ENCODE data around the gene REEP5. TPM values are rescaled to one million over a fixed set of nuclear protein-coding genes. Genes with fewer than 3 reads are reported as not detected.
"Not testable (repeated sequence)": the region's sequence is repeated elsewhere in the genome, so short reads cannot be mapped to it uniquely, and the experiment has no call there.

Gene REEP5
- total RNA-seq, 2 donors from 2014 or later: 51.0 to 63.8 TPM

DNA sequence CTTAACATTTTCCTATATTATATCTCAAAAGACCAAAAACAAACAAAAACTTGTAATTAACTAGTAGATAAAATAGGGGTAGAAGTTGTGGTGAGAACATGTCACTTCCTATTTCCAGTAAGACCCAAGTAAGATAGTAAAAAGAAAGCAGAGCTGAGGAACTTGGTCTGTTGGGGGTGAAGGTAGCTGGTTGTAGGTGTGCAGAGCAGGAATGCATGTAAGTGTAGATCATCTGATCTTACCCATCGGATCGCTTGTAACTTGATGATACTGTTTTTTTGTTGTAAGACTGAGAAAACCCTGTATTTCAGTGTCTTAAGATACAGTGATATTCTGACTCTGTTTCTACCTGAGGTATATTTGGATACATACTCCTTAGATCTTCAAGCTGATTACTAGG, 55.3 kb downstream of the REEP5 start:
- H3K27ac Mint-ChIP-seq: peak overlapping the region; percentile 92
- peak overlapping the region in 1 of 2 donors; percentile 41 for H3K4me3 Mint-ChIP-seq
- no peaks in the 10 kb centered on the region for H3K9me3 Mint-ChIP-seq
- peaks cover 6 to 40% of the 10 kb centered on the region in 2 donors for H3K36me3 Mint-ChIP-seq (ENCODE audit: insufficient read depth in 2 of 2)
- peak; percentile 51 to 53 for ATAC-seq (replicated peaks in 1 of 2)
- no peak for DNase-seq
- H3K27me3 Mint-ChIP-seq (ENCODE audit: low read depth): no peaks in the 10 kb centered on the region
- H3K4me1 Mint-ChIP-seq (ENCODE audit: low read depth): peaks cover 62% of the 10 kb centered on the region

GRCh38 chr5:112865128-112865527, 56.9 kb downstream of the REEP5 start:
- Mint-ChIP-seq H3K4me3 (no peak overlapping the region), H3K9me3 (no peaks in the 10 kb centered on the region), H3K27me3 (ENCODE audit: low read depth) (no peaks in the 10 kb centered on the region), H3K4me1 (ENCODE audit: low read depth) (peaks cover 65% of the 10 kb centered on the region), H3K27ac (no peak overlapping the region), H3K36me3 (ENCODE audit: insufficient read depth in 2 of 2) (peaks cover 8 to 43% of the 10 kb centered on the region in 2 donors)
- DNase-seq (no peak), ATAC-seq (replicated peaks in 1 of 2) (no peak)

DNA sequence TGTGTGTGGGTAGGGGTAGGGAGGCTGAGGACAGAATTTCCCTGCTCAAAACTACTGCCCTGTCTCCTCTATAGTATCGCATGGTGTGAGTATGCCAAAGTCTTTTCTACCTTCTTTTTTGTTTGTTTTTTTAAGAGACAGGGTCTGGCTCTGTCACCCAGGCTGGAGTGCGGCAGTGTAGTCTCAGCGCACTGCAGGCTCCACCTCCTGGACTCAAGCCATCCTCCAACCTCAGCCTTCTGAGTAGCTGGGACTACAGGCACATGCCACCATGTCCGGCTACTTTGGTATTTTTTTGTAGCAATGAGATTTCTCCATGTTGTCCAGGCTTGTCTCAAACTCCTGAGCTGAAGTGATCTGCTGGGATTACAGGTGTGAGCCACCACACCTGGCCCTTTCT, 58.5 kb downstream of the REEP5 start:
- Mint-ChIP-seq H3K4me3 (peak overlapping the region; percentile 36 to 62), H3K36me3 (ENCODE audit: insufficient read depth in 2 of 2) (peaks cover 5 to 36% of the 10 kb centered on the region in 2 donors), H3K9me3 (no peaks in the 10 kb centered on the region), H3K27ac (peak overlapping the region; percentile 92), H3K27me3 (ENCODE audit: low read depth) (no peaks in the 10 kb centered on the region), H3K4me1 (ENCODE audit: low read depth) (peaks cover 49% of the 10 kb centered on the region)
- no peak for DNase-seq
- no peak for ATAC-seq (replicated peaks in 1 of 2)

GRCh38 chr5:112862085-112862484, 59.9 kb downstream of the REEP5 start:
- peak overlapping the region; percentile 98 for H3K27ac Mint-ChIP-seq
- peaks cover 46% of the 10 kb centered on the region for H3K4me1 Mint-ChIP-seq (ENCODE audit: low read depth)
- no peak for DNase-seq
- no peaks in the 10 kb centered on the region for H3K9me3 Mint-ChIP-seq
- peak overlapping the region; percentile 93 to 94 for H3K4me3 Mint-ChIP-seq
- no peak for ATAC-seq (replicated peaks in 1 of 2)
- peaks cover 3 to 27% of the 10 kb centered on the region in 2 donors for H3K36me3 Mint-ChIP-seq (ENCODE audit: insufficient read depth in 2 of 2)
- H3K27me3 Mint-ChIP-seq (ENCODE audit: low read depth): peaks cover 12% of the 10 kb centered on the region

DNA sequence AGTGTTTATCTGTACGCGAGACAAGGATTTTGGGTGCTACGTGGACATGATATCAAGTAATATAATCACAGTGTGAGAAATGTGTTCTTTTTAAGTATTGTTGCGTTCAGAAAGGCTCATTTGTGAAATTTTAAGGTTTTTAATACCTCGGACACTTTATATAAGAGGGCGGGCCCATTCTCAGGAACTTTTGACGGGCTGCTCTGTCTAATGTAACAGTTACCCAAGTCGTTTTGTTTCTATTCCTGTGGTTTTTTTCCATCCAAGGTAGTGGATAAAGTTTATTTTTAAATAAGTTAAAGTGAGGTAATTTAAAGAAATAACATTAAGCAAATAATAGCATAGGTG, 60.4 kb downstream of the REEP5 start:
- Mint-ChIP-seq H3K9me3 (no peaks in the 10 kb centered on the region), H3K27ac (peak overlapping the region; percentile 98), H3K27me3 (ENCODE audit: low read depth) (peaks cover 13% of the 10 kb centered on the region), H3K4me3 (peak overlapping the region; percentile 93 to 94), H3K36me3 (ENCODE audit: insufficient read depth in 2 of 2) (peaks cover 3 to 23% of the 10 kb centered on the region in 2 donors), H3K4me1 (ENCODE audit: low read depth) (peaks cover 41% of the 10 kb centered on the region)
- ATAC-seq (replicated peaks in 1 of 2) (no peak), DNase-seq (no peak)

- H3K36me3 Mint-ChIP-seq (ENCODE audit: insufficient read depth in 2 of 2): peaks cover 5 to 22% of the 10 kb centered on the region in 2 donors
- peaks cover 36% of the 10 kb centered on the region for H3K4me1 Mint-ChIP-seq (ENCODE audit: low read depth)
- peak within 1 kb of the TSS; percentile 98 for H3K27ac Mint-ChIP-seq
- peak; percentile 96 to 97 for ATAC-seq (replicated peaks in 1 of 2)
- H3K27me3 Mint-ChIP-seq (ENCODE audit: low read depth): peaks cover 19% of the 10 kb centered on the region
- DNase-seq: peak; percentile 90 to 93
- peak within 1 kb of the TSS; percentile 93 to 94 for H3K4me3 Mint-ChIP-seq
- no peaks in the 10 kb centered on the region for H3K9me3 Mint-ChIP-seq
These were observed 60.9 kb downstream of the REEP5 start, which contains the start of gene SRP19 for GRCh38 chr5:112860929-112861637. TSS of gene SRP19 (plus strand) at chr5:112861287. CDS start at chr5:112861377, 90 bp downstream.

- Mint-ChIP-seq H3K4me3 (peak overlapping the region; percentile 93 to 94), H3K4me1 (ENCODE audit: low read depth) (peaks cover 35% of the 10 kb centered on the region), H3K36me3 (ENCODE audit: insufficient read depth in 2 of 2) (peaks cover 5 to 22% of the 10 kb centered on the region in 2 donors), H3K27me3 (ENCODE audit: low read depth) (peaks cover 24% of the 10 kb centered on the region), H3K27ac (peak overlapping the region; percentile 98)
- DNase-seq; H3K9me3 Mint-ChIP-seq; ATAC-seq (replicated peaks in 1 of 2): not testable (repeated sequence)
These were observed 61.5 kb downstream of the REEP5 start for GRCh38 chr5:112860571-112860928.

DNA sequence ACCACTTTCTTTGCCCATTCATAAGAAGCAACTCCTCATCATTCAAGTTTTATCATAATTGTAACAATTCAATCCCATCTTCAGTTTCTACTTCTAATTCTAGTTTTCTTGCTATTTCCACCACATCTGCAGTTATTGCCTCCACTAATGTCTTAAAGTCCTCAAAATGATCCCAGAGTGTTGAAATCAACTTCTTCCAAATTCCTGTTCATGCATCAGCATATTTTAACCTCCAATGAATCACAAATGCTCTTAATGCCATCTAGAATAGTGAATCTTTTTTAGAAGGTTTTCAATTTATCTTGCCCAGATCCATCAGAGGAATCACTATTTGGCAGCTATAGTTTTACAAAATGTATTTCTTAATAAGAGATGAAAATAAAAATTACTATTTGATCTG, 64.2 kb downstream of the REEP5 start:
- Mint-ChIP-seq H3K4me1 (ENCODE audit: low read depth) (peaks cover 22% of the 10 kb centered on the region), H3K27me3 (ENCODE audit: low read depth) (peaks cover 44% of the 10 kb centered on the region), H3K9me3 (peaks cover 5 to 6% of the 10 kb centered on the region in 2 donors), H3K4me3 (peak overlapping the region in 1 of 2 donors; percentile 1), H3K36me3 (ENCODE audit: insufficient read depth in 2 of 2) (peaks cover 12 to 19% of the 10 kb centered on the region in 2 donors), H3K27ac (peak overlapping the region; percentile 1)
- DNase-seq (no peak), ATAC-seq (replicated peaks in 1 of 2) (no peak)

DNA sequence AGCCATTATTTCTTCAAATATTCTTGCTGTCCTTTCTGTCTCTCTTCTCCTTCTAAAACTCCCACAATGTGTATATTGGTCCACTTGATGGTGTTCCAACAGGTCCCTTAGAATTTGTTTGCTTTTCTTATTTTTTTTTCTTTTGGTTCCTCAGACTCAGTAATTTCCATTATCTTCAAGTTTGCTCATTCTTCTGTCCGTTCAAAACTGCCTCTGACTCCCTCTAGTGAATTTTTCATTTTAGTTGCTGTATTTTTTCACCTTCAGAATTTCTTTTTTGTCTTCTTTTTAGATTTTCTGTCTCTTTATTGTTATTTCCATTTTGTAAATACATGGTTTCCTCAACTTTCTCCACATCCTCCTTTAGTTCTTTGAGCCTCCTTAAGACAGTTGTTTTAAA, 67.4 kb downstream of the REEP5 start:
- Mint-ChIP-seq H3K4me1 (ENCODE audit: low read depth) (peaks cover 7% of the 10 kb centered on the region), H3K27ac (no peak overlapping the region), H3K27me3 (ENCODE audit: low read depth) (peaks cover 48% of the 10 kb centered on the region), H3K36me3 (ENCODE audit: insufficient read depth in 2 of 2) (peaks cover 7 to 9% of the 10 kb centered on the region in 2 donors), H3K4me3 (no peak overlapping the region), H3K9me3 (peaks cover 5 to 6% of the 10 kb centered on the region in 2 donors)
- DNase-seq (no peak), ATAC-seq (replicated peaks in 1 of 2) (no peak)

DNA sequence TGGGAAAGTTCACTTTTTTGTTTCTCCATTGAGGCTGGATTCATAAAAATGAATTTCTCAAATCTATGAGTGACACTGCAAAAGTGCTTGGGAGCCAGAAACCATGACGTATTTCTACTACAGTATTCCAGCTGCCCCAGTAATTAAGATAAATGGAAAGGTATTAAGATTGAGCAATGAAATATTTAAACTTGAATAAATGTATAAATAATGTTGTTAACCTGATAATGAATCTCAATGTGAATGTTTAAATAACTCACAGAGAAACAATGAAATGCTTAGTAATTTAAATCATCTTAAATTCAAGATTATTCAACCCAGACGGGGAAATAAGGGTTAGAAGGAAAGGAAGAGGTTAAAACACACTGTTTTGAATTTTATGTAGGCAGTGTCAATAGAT, 72.1 kb downstream of the REEP5 start:
- H3K27ac Mint-ChIP-seq: no peak overlapping the region
- peaks cover 18% of the 10 kb centered on the region for H3K27me3 Mint-ChIP-seq (ENCODE audit: low read depth)
- H3K4me1 Mint-ChIP-seq (ENCODE audit: low read depth): peaks cover 6% of the 10 kb centered on the region
- H3K36me3 Mint-ChIP-seq (ENCODE audit: insufficient read depth in 2 of 2): peaks cover 4 to 5% of the 10 kb centered on the region in 2 donors
- no peak overlapping the region for H3K4me3 Mint-ChIP-seq
- peaks cover 3 to 4% of the 10 kb centered on the region in 2 donors for H3K9me3 Mint-ChIP-seq
- no peak for DNase-seq
- ATAC-seq (replicated peaks in 1 of 2): no peak

GRCh38 chr5:112848116-112848811, 73.8 kb downstream of the REEP5 start:
- H3K4me1 Mint-ChIP-seq (ENCODE audit: low read depth): peaks cover 6% of the 10 kb centered on the region
- DNase-seq (peak in 1 of 2 donors; percentile 18), ATAC-seq (replicated peaks in 1 of 2) (peak; percentile 94 to 98)
- no peak overlapping the region for H3K27ac Mint-ChIP-seq
- peaks cover 6% of the 10 kb centered on the region for H3K27me3 Mint-ChIP-seq (ENCODE audit: low read depth)
- H3K4me3 Mint-ChIP-seq: peak overlapping the region in 1 of 2 donors; percentile 60
- no peaks in the 10 kb centered on the region for H3K36me3 Mint-ChIP-seq (ENCODE audit: insufficient read depth in 2 of 2)
- no peaks in the 10 kb centered on the region for H3K9me3 Mint-ChIP-seq

DNA sequence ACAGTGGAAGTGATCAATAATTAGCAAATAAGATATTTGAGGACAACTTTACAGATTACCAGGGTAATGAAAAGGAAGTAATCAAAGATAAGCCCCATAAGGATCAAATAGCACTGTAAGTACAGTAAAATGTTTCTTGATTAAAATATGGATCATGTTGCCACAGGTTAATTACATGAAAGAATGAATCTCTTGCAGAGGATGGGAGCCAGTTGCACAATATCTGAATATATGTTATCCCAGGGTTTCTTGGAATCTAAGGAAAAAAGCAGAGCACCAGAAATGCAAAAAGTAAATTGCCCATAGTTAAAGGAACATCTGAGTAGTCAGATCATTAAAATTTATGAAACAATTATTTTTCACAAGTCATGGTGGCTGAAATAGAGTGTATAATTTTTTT, 74.7 kb downstream of the REEP5 start:
- Mint-ChIP-seq H3K4me3 (no peak overlapping the region), H3K36me3 (ENCODE audit: insufficient read depth in 2 of 2) (no peaks in the 10 kb centered on the region), H3K27me3 (ENCODE audit: low read depth) (no peaks in the 10 kb centered on the region), H3K4me1 (ENCODE audit: low read depth) (peaks cover 6% of the 10 kb centered on the region), H3K9me3 (no peaks in the 10 kb centered on the region), H3K27ac (no peak overlapping the region)
- ATAC-seq (replicated peaks in 1 of 2) (no peak), DNase-seq (no peak)

DNA sequence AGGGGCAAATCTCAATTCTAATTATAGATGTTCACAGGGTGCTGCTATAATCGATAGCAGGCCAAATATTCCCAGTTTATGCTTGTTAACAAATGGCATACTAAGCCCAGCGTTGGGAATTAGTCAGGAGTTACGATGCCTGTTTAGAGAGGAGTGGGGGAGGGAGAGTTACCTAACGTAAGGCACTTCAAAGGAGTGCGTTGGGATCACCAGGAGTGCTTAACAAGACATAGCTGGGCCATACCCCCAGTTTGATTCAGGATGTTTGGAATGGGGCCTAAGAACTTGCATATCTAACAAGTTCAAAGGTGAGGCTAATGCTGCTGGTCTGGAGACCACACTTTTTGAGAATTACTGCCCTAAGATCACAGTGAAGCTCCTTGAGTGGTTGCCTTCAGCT, 75.5 kb downstream of the REEP5 start:
- Mint-ChIP-seq H3K27me3 (ENCODE audit: low read depth) (no peaks in the 10 kb centered on the region), H3K9me3 (no peaks in the 10 kb centered on the region), H3K4me3 (no peak overlapping the region), H3K27ac (no peak overlapping the region), H3K36me3 (ENCODE audit: insufficient read depth in 2 of 2) (no peaks in the 10 kb centered on the region), H3K4me1 (ENCODE audit: low read depth) (peaks cover 6% of the 10 kb centered on the region)
- ATAC-seq (replicated peaks in 1 of 2) (no peak), DNase-seq (no peak)

Data from activated T-cell treated with anti-CD3 and anti-CD28 coated beads, Interleukin-2, amount 50 U/mL, for 72 hours (primary cell).